Measurements from ENCODE around the gene CELF4. TPM values are rescaled to one million over a fixed set of nuclear protein-coding genes. Genes with fewer than 3 reads are reported as not detected.
"Not testable (repeated sequence)": the region's sequence is repeated elsewhere in the genome, so short reads cannot be mapped to it uniquely, and the experiment has no call there.

The CELF4 gene
- polyA plus RNA-seq, 4 donors: 3.2 to 7.8 (median 3.8) TPM; not detected in 1

- no peak overlapping the region for H3K27ac ChIP-seq (ENCODE audit: low read depth in 1 of 3, low read length in 2 of 3)
- FAIRE-seq (no peak), DNase-seq (no peak)
- peaks cover 0 to 5% (median 0%) of the 10 kb centered on the region in 3 donors for H3K4me1 ChIP-seq (ENCODE audit: control insufficient read depth in 3 of 3, insufficient read depth in 2 of 3, low read depth in 1 of 3, low read length in 2 of 3)
- no peaks in the 10 kb centered on the region for H3K9me3 ChIP-seq (ENCODE audit: control insufficient read depth in 2 of 2, insufficient read depth in 1 of 2, low read depth in 1 of 2, low read length in 1 of 2)
- peaks cover 0 to 6% (median 0%) of the 10 kb centered on the region in 3 donors for H3K27me3 ChIP-seq (ENCODE audit: control insufficient read depth in 3 of 3, insufficient read depth in 3 of 3, low read length in 3 of 3)
- H3K36me3 ChIP-seq (ENCODE audit: control insufficient read depth in 3 of 3, insufficient read depth in 2 of 3, low read depth in 1 of 3, low read length in 3 of 3): no peaks in the 10 kb centered on the region
- WGBS, 3 donors: 30 to 56% (median 50%) methylated on average over 8 of the region's 8 CpGs
- H3K4me3 ChIP-seq (ENCODE audit: low read depth in 1 of 3, low read length in 3 of 3): no peak overlapping the region
These were observed 99.6 kb downstream of the CELF4 start for GRCh38 chr18:37465958-37466357.

DNA sequence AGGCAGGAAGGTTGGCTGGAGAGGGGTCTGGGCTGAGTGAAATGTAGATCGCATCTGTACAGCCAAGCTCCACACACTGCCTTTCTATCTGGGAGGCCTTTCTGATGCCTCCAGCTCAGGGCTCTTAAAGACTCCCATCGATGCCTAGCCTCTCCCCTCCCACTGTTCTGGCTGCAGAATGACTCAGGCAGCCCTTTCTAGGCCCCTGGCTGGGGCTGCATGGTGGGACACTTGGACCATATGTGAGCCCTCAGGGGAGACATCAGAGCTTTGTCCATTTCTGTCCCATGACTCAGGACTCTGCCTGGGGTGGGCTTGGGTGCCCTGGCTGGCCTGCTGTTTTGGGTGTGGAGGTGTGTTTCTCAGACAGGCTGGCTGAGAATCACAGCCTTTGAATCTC, 101.3 kb downstream of the CELF4 start:
- WGBS, 3 donors: 57 to 67% (median 59%) methylated on average over 2 of the region's 2 CpGs
- Histone ChIP-seq H3K27me3 (ENCODE audit: control insufficient read depth in 3 of 3, insufficient read depth in 3 of 3, low read length in 3 of 3) (peaks cover 0 to 6% (median 0%) of the 10 kb centered on the region in 3 donors), H3K36me3 (ENCODE audit: control insufficient read depth in 3 of 3, insufficient read depth in 2 of 3, low read depth in 1 of 3, low read length in 3 of 3) (no peaks in the 10 kb centered on the region), H3K4me3 (ENCODE audit: low read depth in 1 of 3, low read length in 3 of 3) (no peak overlapping the region), H3K4me1 (ENCODE audit: control insufficient read depth in 3 of 3, insufficient read depth in 2 of 3, low read depth in 1 of 3, low read length in 2 of 3) (peaks cover 0 to 5% (median 0%) of the 10 kb centered on the region in 3 donors), H3K27ac (ENCODE audit: low read depth in 1 of 3, low read length in 2 of 3) (no peak overlapping the region), H3K9me3 (ENCODE audit: control insufficient read depth in 2 of 2, insufficient read depth in 1 of 2, low read depth in 1 of 2, low read length in 1 of 2) (no peaks in the 10 kb centered on the region)
- no peak for FAIRE-seq
- DNase-seq: no peak

DNA sequence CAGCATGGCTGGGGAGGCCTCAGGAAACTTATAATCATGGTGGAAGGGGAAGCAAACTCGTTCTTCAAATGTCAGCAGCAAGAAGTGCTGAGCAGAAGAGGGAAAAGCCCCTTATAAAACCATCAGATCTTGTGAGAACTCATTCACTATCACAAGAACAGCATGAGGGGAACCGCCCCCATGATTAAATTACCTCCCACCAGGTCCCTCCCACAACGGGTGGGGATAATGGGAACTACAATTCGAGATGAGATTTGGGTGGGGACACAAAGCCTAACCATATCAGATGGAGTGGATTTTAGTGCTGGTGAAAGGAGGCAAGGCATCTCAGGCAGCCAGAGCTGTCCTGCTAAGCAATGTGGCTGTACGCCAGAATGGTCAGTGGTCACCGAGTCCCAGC, 104.3 kb downstream of the CELF4 start:
- peaks cover 0 to 16% (median 0%) of the 10 kb centered on the region in 3 donors for H3K4me1 ChIP-seq (ENCODE audit: control insufficient read depth in 3 of 3, insufficient read depth in 2 of 3, low read depth in 1 of 3, low read length in 2 of 3)
- not testable (repeated sequence) for FAIRE-seq; DNase-seq; H3K9me3 ChIP-seq (ENCODE audit: control insufficient read depth in 2 of 2, insufficient read depth in 1 of 2, low read depth in 1 of 2, low read length in 1 of 2); H3K27me3 ChIP-seq (ENCODE audit: control insufficient read depth in 3 of 3, insufficient read depth in 3 of 3, low read length in 3 of 3); H3K4me3 ChIP-seq (ENCODE audit: low read depth in 1 of 3, low read length in 3 of 3); H3K36me3 ChIP-seq (ENCODE audit: control insufficient read depth in 3 of 3, insufficient read depth in 2 of 3, low read depth in 1 of 3, low read length in 3 of 3); H3K27ac ChIP-seq (ENCODE audit: low read depth in 1 of 3, low read length in 2 of 3)
- 59 to 72% (median 62%) methylated on average over 6 of the region's 6 CpGs for WGBS, 3 donors

- Histone ChIP-seq H3K4me3 (ENCODE audit: low read depth in 1 of 3, low read length in 3 of 3) (no peak overlapping the region), H3K27ac (ENCODE audit: low read depth in 1 of 3, low read length in 2 of 3) (no peak overlapping the region), H3K4me1 (ENCODE audit: control insufficient read depth in 3 of 3, insufficient read depth in 2 of 3, low read depth in 1 of 3, low read length in 2 of 3) (peaks cover 0 to 14% (median 0%) of the 10 kb centered on the region in 3 donors), H3K27me3 (ENCODE audit: control insufficient read depth in 3 of 3, insufficient read depth in 3 of 3, low read length in 3 of 3) (no peaks in the 10 kb centered on the region), H3K9me3 (ENCODE audit: control insufficient read depth in 2 of 2, insufficient read depth in 1 of 2, low read depth in 1 of 2, low read length in 1 of 2) (no peaks in the 10 kb centered on the region), H3K36me3 (ENCODE audit: control insufficient read depth in 3 of 3, insufficient read depth in 2 of 3, low read depth in 1 of 3, low read length in 3 of 3) (no peaks in the 10 kb centered on the region)
- FAIRE-seq: no peak
- WGBS, 3 donors: 57 to 81% (median 81%) methylated on average over 1 of the region's 1 CpG
- DNase-seq: no peak
These were observed 105.0 kb downstream of the CELF4 start for GRCh38 chr18:37460604-37461003.

GRCh38 chr18:37458697-37459096, 106.9 kb downstream of the CELF4 start:
- DNase-seq (no peak), FAIRE-seq (no peak)
- Histone ChIP-seq H3K9me3 (ENCODE audit: control insufficient read depth in 2 of 2, insufficient read depth in 1 of 2, low read depth in 1 of 2, low read length in 1 of 2) (no peaks in the 10 kb centered on the region), H3K27me3 (ENCODE audit: control insufficient read depth in 3 of 3, insufficient read depth in 3 of 3, low read length in 3 of 3) (no peaks in the 10 kb centered on the region), H3K4me1 (ENCODE audit: control insufficient read depth in 3 of 3, insufficient read depth in 2 of 3, low read depth in 1 of 3, low read length in 2 of 3) (peaks cover 0 to 18% (median 0%) of the 10 kb centered on the region in 3 donors), H3K27ac (ENCODE audit: low read depth in 1 of 3, low read length in 2 of 3) (no peak overlapping the region), H3K36me3 (ENCODE audit: control insufficient read depth in 3 of 3, insufficient read depth in 2 of 3, low read depth in 1 of 3, low read length in 3 of 3) (no peaks in the 10 kb centered on the region), H3K4me3 (ENCODE audit: low read depth in 1 of 3, low read length in 3 of 3) (no peak overlapping the region)
- 72 to 86% (median 82%) methylated on average over 6 of the region's 6 CpGs for WGBS, 3 donors

DNA sequence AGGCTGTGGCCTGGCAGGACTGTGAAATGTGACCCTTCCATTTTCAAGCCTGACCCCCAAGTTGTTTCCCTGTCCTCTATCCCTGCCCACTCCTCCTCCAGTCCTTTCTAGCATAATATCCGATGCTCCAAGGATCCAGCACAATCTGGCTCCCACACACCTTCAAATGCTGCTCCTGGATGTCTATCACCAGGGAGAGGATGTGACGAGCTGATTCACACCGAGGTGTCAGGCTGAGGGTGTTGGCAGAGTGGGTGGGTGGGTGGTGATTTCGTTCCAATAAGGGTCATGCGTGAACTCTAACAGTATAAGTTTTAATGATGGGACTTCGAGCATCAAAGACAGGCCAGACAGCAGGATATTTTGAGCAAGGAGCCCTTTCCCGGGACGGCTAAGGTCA, 107.8 kb downstream of the CELF4 start:
- DNase-seq: no peak
- WGBS, 3 donors: 66 to 68% (median 67%) methylated on average over 8 of the region's 8 CpGs
- peaks cover 0 to 27% (median 0%) of the 10 kb centered on the region in 3 donors for H3K4me1 ChIP-seq (ENCODE audit: control insufficient read depth in 3 of 3, insufficient read depth in 2 of 3, low read depth in 1 of 3, low read length in 2 of 3)
- FAIRE-seq: no peak
- no peak overlapping the region for H3K27ac ChIP-seq (ENCODE audit: low read depth in 1 of 3, low read length in 2 of 3)
- H3K4me3 ChIP-seq (ENCODE audit: low read depth in 1 of 3, low read length in 3 of 3): no peak overlapping the region
- no peaks in the 10 kb centered on the region for H3K36me3 ChIP-seq (ENCODE audit: control insufficient read depth in 3 of 3, insufficient read depth in 2 of 3, low read depth in 1 of 3, low read length in 3 of 3)
- no peaks in the 10 kb centered on the region for H3K27me3 ChIP-seq (ENCODE audit: control insufficient read depth in 3 of 3, insufficient read depth in 3 of 3, low read length in 3 of 3)
- H3K9me3 ChIP-seq (ENCODE audit: control insufficient read depth in 2 of 2, insufficient read depth in 1 of 2, low read depth in 1 of 2, low read length in 1 of 2): no peaks in the 10 kb centered on the region

DNA sequence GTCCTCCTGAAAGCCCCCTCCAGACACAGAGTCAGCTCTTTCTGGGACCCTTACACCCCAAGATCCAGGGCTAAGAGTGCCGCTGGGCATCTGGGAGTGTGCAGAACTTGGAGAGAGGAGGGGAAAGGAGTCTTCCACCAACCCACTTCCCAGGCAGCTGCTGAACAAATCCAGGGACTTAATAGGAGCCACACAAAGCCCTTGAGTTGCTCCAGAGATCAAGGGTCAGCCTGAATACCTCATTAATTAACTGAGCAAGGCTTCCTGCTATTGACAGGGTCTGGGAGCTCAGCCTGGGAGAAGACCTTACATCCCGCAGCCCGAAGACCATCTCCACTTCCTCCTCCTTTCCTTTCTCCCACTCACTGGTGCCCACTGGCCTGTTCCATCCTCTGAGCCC, 108.3 kb downstream of the CELF4 start:
- WGBS, 3 donors: 52 to 58% (median 54%) methylated on average over 3 of the region's 3 CpGs
- no peak overlapping the region for H3K27ac ChIP-seq (ENCODE audit: low read depth in 1 of 3, low read length in 2 of 3)
- H3K36me3 ChIP-seq (ENCODE audit: control insufficient read depth in 3 of 3, insufficient read depth in 2 of 3, low read depth in 1 of 3, low read length in 3 of 3): no peaks in the 10 kb centered on the region
- H3K4me1 ChIP-seq (ENCODE audit: control insufficient read depth in 3 of 3, insufficient read depth in 2 of 3, low read depth in 1 of 3, low read length in 2 of 3): peaks cover 0 to 31% (median 0%) of the 10 kb centered on the region in 3 donors
- no peaks in the 10 kb centered on the region for H3K27me3 ChIP-seq (ENCODE audit: control insufficient read depth in 3 of 3, insufficient read depth in 3 of 3, low read length in 3 of 3)
- H3K9me3 ChIP-seq (ENCODE audit: control insufficient read depth in 2 of 2, insufficient read depth in 1 of 2, low read depth in 1 of 2, low read length in 1 of 2): no peaks in the 10 kb centered on the region
- no peak for DNase-seq
- FAIRE-seq: no peak
- no peak overlapping the region for H3K4me3 ChIP-seq (ENCODE audit: low read depth in 1 of 3, low read length in 3 of 3)

DNA sequence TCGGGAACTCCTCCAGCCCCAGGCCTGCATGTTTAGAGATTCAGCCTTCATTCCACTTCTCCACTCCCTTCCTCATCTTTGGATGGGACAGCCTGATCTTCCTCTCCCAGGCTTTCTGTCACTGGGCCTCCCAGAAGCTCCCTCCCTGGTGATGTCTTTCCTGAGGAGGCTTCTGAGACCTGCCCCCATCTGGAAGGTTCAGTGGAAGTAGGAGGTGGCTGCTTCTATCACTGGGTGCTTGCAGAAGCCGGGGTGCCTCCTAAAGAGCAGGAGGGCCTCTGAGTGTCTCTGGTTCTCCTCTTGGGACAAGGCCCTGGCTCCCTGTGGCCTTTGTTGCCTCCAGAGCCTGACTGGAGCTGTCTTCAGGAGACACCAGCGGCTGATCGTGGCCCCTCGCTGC, 108.7 kb downstream of the CELF4 start:
- H3K9me3 ChIP-seq (ENCODE audit: control insufficient read depth in 2 of 2, insufficient read depth in 1 of 2, low read depth in 1 of 2, low read length in 1 of 2): no peaks in the 10 kb centered on the region
- no peak overlapping the region for H3K27ac ChIP-seq (ENCODE audit: low read depth in 1 of 3, low read length in 2 of 3)
- no peak overlapping the region for H3K4me3 ChIP-seq (ENCODE audit: low read depth in 1 of 3, low read length in 3 of 3)
- FAIRE-seq (no peak), DNase-seq (no peak)
- H3K4me1 ChIP-seq (ENCODE audit: control insufficient read depth in 3 of 3, insufficient read depth in 2 of 3, low read depth in 1 of 3, low read length in 2 of 3): peaks cover 0 to 36% (median 0%) of the 10 kb centered on the region in 3 donors
- no peaks in the 10 kb centered on the region for H3K36me3 ChIP-seq (ENCODE audit: control insufficient read depth in 3 of 3, insufficient read depth in 2 of 3, low read depth in 1 of 3, low read length in 3 of 3)
- no peaks in the 10 kb centered on the region for H3K27me3 ChIP-seq (ENCODE audit: control insufficient read depth in 3 of 3, insufficient read depth in 3 of 3, low read length in 3 of 3)
- 82 to 88% (median 87%) methylated on average over 5 of the region's 5 CpGs for whole genome bisulfite sequencing, 3 donors

GRCh38 chr18:37456395-37456794, 109.2 kb downstream of the CELF4 start:
- Histone ChIP-seq H3K27me3 (ENCODE audit: control insufficient read depth in 3 of 3, insufficient read depth in 3 of 3, low read length in 3 of 3) (no peaks in the 10 kb centered on the region), H3K27ac (ENCODE audit: low read depth in 1 of 3, low read length in 2 of 3) (no peak overlapping the region), H3K4me1 (ENCODE audit: control insufficient read depth in 3 of 3, insufficient read depth in 2 of 3, low read depth in 1 of 3, low read length in 2 of 3) (peaks cover 0 to 41% (median 0%) of the 10 kb centered on the region in 3 donors), H3K36me3 (ENCODE audit: control insufficient read depth in 3 of 3, insufficient read depth in 2 of 3, low read depth in 1 of 3, low read length in 3 of 3) (no peaks in the 10 kb centered on the region), H3K4me3 (ENCODE audit: low read depth in 1 of 3, low read length in 3 of 3) (no peak overlapping the region), H3K9me3 (ENCODE audit: control insufficient read depth in 2 of 2, insufficient read depth in 1 of 2, low read depth in 1 of 2, low read length in 1 of 2) (no peaks in the 10 kb centered on the region)
- DNase-seq (no peak), FAIRE-seq (no peak)
- WGBS, 3 donors: 80 to 90% (median 87%) methylated on average over 5 of the region's 5 CpGs
